Measurements from ENCODE around the gene CYP3A4.

CYP3A4 gene

GRCh38 chr7:99782012-99782953 is 1.7 kb downstream of the CYP3A4 start:
- no peak for ATAC-seq
- TF ChIP-seq POU6F1 (CRISPR knock-in tag; IDR thresholded peaks at IDR 0.05; ENCODE audit: borderline replicate concordance, low read depth) (no peak), ZNF565 (CRISPR knock-in tag; conservative IDR thresholded peaks at IDR 0.05; ENCODE audit: low read depth) (no peak), ZNF8 (CRISPR knock-in tag; IDR thresholded peaks at IDR 0.05) (no peak), TSHZ2 (CRISPR knock-in tag; IDR thresholded peaks at IDR 0.05) (no peak), GLIS3 (CRISPR knock-in tag; IDR thresholded peaks at IDR 0.05) (no peak), CSRNP3 (CRISPR knock-in tag; IDR thresholded peaks at IDR 0.05) (no peak), RARB (CRISPR knock-in tag; IDR thresholded peaks at IDR 0.05) (no peak), TOX (CRISPR knock-in tag; IDR thresholded peaks at IDR 0.05; ENCODE audit: borderline replicate concordance) (no peak), PATZ1 (CRISPR knock-in tag; IDR thresholded peaks at IDR 0.05; ENCODE audit: borderline replicate concordance) (no peak), CREB5 (CRISPR knock-in tag; IDR thresholded peaks at IDR 0.05; ENCODE audit: low read depth) (no peak), ZFP3 (CRISPR knock-in tag; IDR thresholded peaks at IDR 0.05) (no peak), CSDC2 (CRISPR knock-in tag; IDR thresholded peaks at IDR 0.05) (no peak)

GRCh38 chr7:99780588-99780987 is 3.4 kb downstream of the CYP3A4 start:
- ATAC-seq: no peak
- TF ChIP-seq ISL1 (CRISPR knock-in tag; IDR thresholded peaks at IDR 0.05) (no peak), PATZ1 (CRISPR knock-in tag; IDR thresholded peaks at IDR 0.05; ENCODE audit: borderline replicate concordance) (no peak), ESRRG (CRISPR knock-in tag; IDR thresholded peaks at IDR 0.05) (no peak), PPARA (CRISPR knock-in tag; IDR thresholded peaks at IDR 0.05; ENCODE audit: borderline replicate concordance) (no peak), RARB (CRISPR knock-in tag; IDR thresholded peaks at IDR 0.05) (no peak), ZFP3 (CRISPR knock-in tag; IDR thresholded peaks at IDR 0.05) (no peak), ZC3H10 (CRISPR knock-in tag; IDR thresholded peaks at IDR 0.05) (no peak), BACH2 (CRISPR knock-in tag; IDR thresholded peaks at IDR 0.05; ENCODE audit: borderline replicate concordance) (no peak), ZNF70 (CRISPR knock-in tag; IDR thresholded peaks at IDR 0.05) (no peak), GLIS3 (CRISPR knock-in tag; IDR thresholded peaks at IDR 0.05) (no peak)

Measured in SK-N-SH treated with all-trans-retinoic acid at 6 μM for 48 hours (cell line).